CD14-positive monocyte (primary cell): ENCODE results near the gene COPS3. TPM values are rescaled to one million over a fixed set of nuclear protein-coding genes. Genes with fewer than 3 reads are reported as not detected.

Experiments
- DNase-seq, 3 donors: peaks; one replicate each; pipeline ENCODE4 v3.0.0-alpha.2; 2011 to 2022
- H2AFZ ChIP-seq: 2 replicates; pipeline ENCODE4 v1.6.0; 2012; ENCODE audit warnings: mild to moderate bottlenecking, low read depth, low read length, inconsistent platforms; ENCODE audit not compliant: insufficient read depth, poor library complexity, severe bottlenecking
- H3K27ac ChIP-seq, 2 donors: 1 replicate in 1 of 2; 2 replicates in 1 of 2; pipeline ENCODE4 v1.5.1; 2012 to 2013; ENCODE audit warnings: low read length in 2 of 2, control low read depth in 1 of 2, inconsistent platforms in 1 of 2, low read depth in 1 of 2, mild to moderate bottlenecking in 1 of 2
- H3K27me3 ChIP-seq, 2 donors: one replicate each; pipeline versions ENCODE4 v1.6.0 to v1.6.1; 2011 to 2013; ENCODE audit warnings: low read length in 2 of 2; ENCODE audit not compliant: control insufficient read depth in 2 of 2, insufficient read depth in 2 of 2
- H3K36me3 ChIP-seq, 2 donors: replicated peaks in 1 of 2; 1 replicate in 1 of 2; 2 replicates in 1 of 2; pipeline versions ENCODE4 v1.5.1 to v1.6.1; 2012 to 2013; ENCODE audit warnings: low read length in 2 of 2, control low read depth in 1 of 2, inconsistent platforms in 1 of 2, mild to moderate bottlenecking in 1 of 2; ENCODE audit not compliant: insufficient read depth in 2 of 2, control insufficient read depth in 1 of 2
- H3K4me1 ChIP-seq, 2 donors: 1 replicate in 1 of 2; 2 replicates in 1 of 2; pipeline versions ENCODE4 v1.5.1 to v1.6.1; 2012 to 2013; ENCODE audit warnings: low read length in 2 of 2, control low read depth in 1 of 2, inconsistent platforms in 1 of 2, mild to moderate bottlenecking in 1 of 2, moderate library complexity in 1 of 2; ENCODE audit not compliant: insufficient read depth in 2 of 2, control insufficient read depth in 1 of 2
- H3K4me2 ChIP-seq: replicated peaks from 2 replicates; pipeline ENCODE3; 2012; ENCODE audit warnings: low read length, moderate library complexity, mild to moderate bottlenecking; ENCODE audit not compliant: poor library complexity, severe bottlenecking; ENCODE audit errors: extremely low read depth
- H3K4me3 ChIP-seq, 3 experiments: fragments of 200-600 bp in 1 of 3; sonication (generic) in 1 of 3; replicated peaks in 1 of 3; 1 replicate in 2 of 3; 2 replicates in 1 of 3; pipeline ENCODE4 v1.5.1; 2011 to 2013; ENCODE audit warnings: low read length in 3 of 3, mild to moderate bottlenecking in 3 of 3, control low read depth in 2 of 3, low read depth in 2 of 3, inconsistent platforms in 1 of 3, moderate library complexity in 1 of 3
- H3K79me2 ChIP-seq: 2 replicates; pipeline ENCODE4 v1.6.0; 2012; ENCODE audit warnings: mild to moderate bottlenecking, control low read depth, inconsistent platforms, low read length, moderate library complexity; ENCODE audit not compliant: insufficient read depth
- H3K9ac ChIP-seq: 2 replicates; pipeline ENCODE4 v1.6.0; 2017; ENCODE audit warnings: low read length, mild to moderate bottlenecking; ENCODE audit not compliant: insufficient read depth, poor library complexity, severe bottlenecking
- H3K9me3 ChIP-seq, 2 donors: replicated peaks in 1 of 2; 1 replicate in 1 of 2; 2 replicates in 1 of 2; pipeline versions ENCODE4 v1.5.1 to v1.6.1; 2012 to 2013; ENCODE audit warnings: low read length in 2 of 2, control low read depth in 1 of 2; ENCODE audit not compliant: control insufficient read depth in 1 of 2, insufficient read depth in 1 of 2
- H4K20me1 ChIP-seq: 2 replicates; pipeline ENCODE4 v1.6.0; 2012; ENCODE audit warnings: mild to moderate bottlenecking, low read length, control low read depth, moderate library complexity; ENCODE audit not compliant: insufficient read depth
- H3K27ac Mint-ChIP-seq, 7 donors: one replicate each; pipeline ENCODE4 v1.8.0; 2020; ENCODE audit warnings: mild to moderate bottlenecking in 7 of 7, mixed read lengths in 7 of 7, moderate library complexity in 6 of 7, inconsistent platforms in 2 of 7
- H3K27me3 Mint-ChIP-seq, 3 donors: one replicate each; pipeline ENCODE4 v1.8.0; 2021 to 2022; ENCODE audit warnings: low read depth in 3 of 3, mild to moderate bottlenecking in 3 of 3, mixed read lengths in 3 of 3, moderate library complexity in 3 of 3, inconsistent platforms in 1 of 3
- H3K36me3 Mint-ChIP-seq, 2 donors: one replicate each; pipeline ENCODE4 v1.8.0; 2020; ENCODE audit warnings: mixed read lengths in 2 of 2, inconsistent platforms in 1 of 2, mild to moderate bottlenecking in 1 of 2
- H3K4me1 Mint-ChIP-seq: one replicate; pipeline ENCODE4 v1.8.0; 2020; ENCODE audit warnings: mild to moderate bottlenecking, mixed read lengths
- H3K4me3 Mint-ChIP-seq, 2 donors: one replicate each; pipeline ENCODE4 v1.8.0; 2020; ENCODE audit warnings: mild to moderate bottlenecking in 2 of 2, mixed read lengths in 2 of 2, moderate library complexity in 1 of 2
- H3K9me3 Mint-ChIP-seq, 7 donors: one replicate each; pipeline ENCODE4 v1.8.0; 2020 to 2022; ENCODE audit warnings: mixed read lengths in 7 of 7, mild to moderate bottlenecking in 6 of 7, moderate library complexity in 6 of 7, inconsistent platforms in 2 of 7
- WGBS: methylation state at CpG from one replicate; pipeline ENCODE4 v1.1.5; 2013; ENCODE audit warnings: missing lambda C conversion rate; ENCODE audit not compliant: insufficient coverage; 5-methylcytosine and 5-hydroxymethylcytosine counted together
- intact Hi-C, 2 donors: fragments of 100-400 bp; cut with micrococcal nuclease; formaldehyde crosslinking; loops; one replicate each; pipeline versions ENCODE4 v1.15.0 to v1.15.1; 2023
- polyA plus RNA-seq, 3 donors: library from polyadenylated mRNA; depleted of rRNA in 1 of 3; unstranded in 2 of 3; stranded (reverse) in 1 of 3; fragments of 300-500 nt in 2 of 3; fragments of >200 nt in 1 of 3; fragmentation: Illumina TruSeq in 2 of 3; gene quantifications; 1 replicate in 2 of 3; 2 replicates in 1 of 3; pipeline ENCODE4 v1.2.3, GENCODE V29; 2012 to 2021
- TF ChIP-seq, protein P1 (sequence below): fragments of 200-600 bp; IDR thresholded peaks from one replicate; pipeline ENCODE4 v1.8.0; 2022; ENCODE audit warnings: antibody characterized with exemption, mild to moderate bottlenecking

Gene COPS3
- polyA plus RNA-seq, 3 donors: 47.6 to 122 (median 117) TPM

DNA sequence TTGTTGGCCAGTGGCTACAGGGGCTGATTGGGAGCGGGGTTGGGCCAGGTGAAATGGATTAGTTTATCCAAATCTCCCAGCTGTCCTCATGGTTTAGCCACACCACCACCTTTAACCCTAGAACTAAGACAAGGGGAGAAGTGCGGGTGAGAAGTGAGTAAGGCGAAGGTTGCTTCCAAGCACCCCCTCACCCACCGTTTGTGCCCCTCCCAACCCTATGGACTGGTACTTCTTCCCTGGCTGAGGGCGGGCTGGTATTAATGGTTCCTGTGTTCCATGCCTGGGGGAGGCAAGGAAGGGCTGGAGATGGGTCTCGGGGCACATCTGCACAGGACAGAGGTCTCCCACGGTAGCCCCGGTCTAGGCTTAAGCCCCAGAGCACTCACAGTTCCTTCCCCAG lies 47.2 kb upstream of the COPS3 start:
- Mint-ChIP-seq H3K27me3 (peaks cover 0 to 4% (median 2%) of the 10 kb centered on the region in 3 donors), H3K36me3 (peaks cover 7 to 9% of the 10 kb centered on the region in 2 donors), H3K4me3 (no peak overlapping the region), H3K4me1 (no peaks in the 10 kb centered on the region), H3K27ac (no peak overlapping the region), H3K9me3 (no peaks in the 10 kb centered on the region)
- no peaks in the 10 kb centered on the region for H3K9me3 ChIP-seq
- intact Hi-C loops: no loop called here
- no peaks in the 10 kb centered on the region for H4K20me1 ChIP-seq
- no peak for DNase-seq
- no peak overlapping the region for H3K27ac ChIP-seq
- H3K9ac ChIP-seq: no peak overlapping the region
- no peak overlapping the region for H2AFZ ChIP-seq
- no peaks in the 10 kb centered on the region for H3K27me3 ChIP-seq
- H3K4me3 ChIP-seq: no peak overlapping the region
- H3K4me2 ChIP-seq: no peak overlapping the region
- no peaks in the 10 kb centered on the region for H3K36me3 ChIP-seq
- no peaks in the 10 kb centered on the region for H3K79me2 ChIP-seq
- H3K4me1 ChIP-seq: no peaks in the 10 kb centered on the region
- no CpG with 5 or more reads among the region's 8 CpGs for WGBS
- TF ChIP-seq, protein P1, sequence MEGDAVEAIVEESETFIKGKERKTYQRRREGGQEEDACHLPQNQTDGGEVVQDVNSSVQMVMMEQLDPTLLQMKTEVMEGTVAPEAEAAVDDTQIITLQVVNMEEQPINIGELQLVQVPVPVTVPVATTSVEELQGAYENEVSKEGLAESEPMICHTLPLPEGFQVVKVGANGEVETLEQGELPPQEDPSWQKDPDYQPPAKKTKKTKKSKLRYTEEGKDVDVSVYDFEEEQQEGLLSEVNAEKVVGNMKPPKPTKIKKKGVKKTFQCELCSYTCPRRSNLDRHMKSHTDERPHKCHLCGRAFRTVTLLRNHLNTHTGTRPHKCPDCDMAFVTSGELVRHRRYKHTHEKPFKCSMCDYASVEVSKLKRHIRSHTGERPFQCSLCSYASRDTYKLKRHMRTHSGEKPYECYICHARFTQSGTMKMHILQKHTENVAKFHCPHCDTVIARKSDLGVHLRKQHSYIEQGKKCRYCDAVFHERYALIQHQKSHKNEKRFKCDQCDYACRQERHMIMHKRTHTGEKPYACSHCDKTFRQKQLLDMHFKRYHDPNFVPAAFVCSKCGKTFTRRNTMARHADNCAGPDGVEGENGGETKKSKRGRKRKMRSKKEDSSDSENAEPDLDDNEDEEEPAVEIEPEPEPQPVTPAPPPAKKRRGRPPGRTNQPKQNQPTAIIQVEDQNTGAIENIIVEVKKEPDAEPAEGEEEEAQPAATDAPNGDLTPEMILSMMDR: no peak

DNA sequence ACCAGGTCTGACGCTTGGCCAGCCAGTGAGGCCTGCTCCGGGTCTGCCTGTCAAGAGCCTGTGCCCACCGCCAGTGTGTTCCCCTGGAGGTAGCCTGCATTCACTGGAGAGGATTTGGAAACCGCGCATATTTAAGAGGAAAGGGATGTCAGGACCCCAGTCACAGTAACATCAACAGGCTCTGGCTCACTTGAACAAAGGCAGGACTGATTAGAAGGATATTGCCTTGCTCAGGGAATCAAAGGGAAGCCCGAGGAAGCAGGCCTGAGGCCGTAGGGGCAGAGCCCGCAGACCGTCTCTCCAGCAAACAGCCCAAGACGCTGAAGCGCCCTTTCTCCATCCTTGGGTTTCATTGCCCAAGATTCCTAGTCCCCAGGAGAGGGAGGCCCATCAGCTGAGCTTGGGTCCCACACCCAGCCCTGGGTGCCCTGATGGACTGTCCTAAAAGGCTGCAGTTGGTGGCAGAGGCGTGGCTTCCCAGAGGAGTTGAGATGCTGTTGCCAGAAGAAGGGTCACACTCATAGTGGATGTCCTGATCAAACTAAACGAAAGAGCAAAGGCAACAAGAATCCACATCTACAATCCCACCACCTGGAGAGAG lies 45.3 kb upstream of the COPS3 start:
- intact Hi-C loops: no loop called here
- peaks cover 7 to 9% of the 10 kb centered on the region in 2 donors for H3K36me3 Mint-ChIP-seq
- no peaks in the 10 kb centered on the region for H3K9me3 Mint-ChIP-seq
- Histone ChIP-seq H3K27me3 (no peaks in the 10 kb centered on the region), H3K4me3 (no peak overlapping the region), H3K9ac (no peak overlapping the region), H3K36me3 (no peaks in the 10 kb centered on the region), H3K4me2 (no peak overlapping the region), H3K27ac (no peak overlapping the region), H3K4me1 (no peaks in the 10 kb centered on the region), H2AFZ (no peak overlapping the region), H3K9me3 (no peaks in the 10 kb centered on the region), H3K79me2 (no peaks in the 10 kb centered on the region), H4K20me1 (no peaks in the 10 kb centered on the region)
- no peak overlapping the region for H3K27ac Mint-ChIP-seq
- H3K4me3 Mint-ChIP-seq: no peak overlapping the region
- H3K4me1 Mint-ChIP-seq: no peaks in the 10 kb centered on the region
- H3K27me3 Mint-ChIP-seq: peaks cover 0 to 4% (median 0%) of the 10 kb centered on the region in 3 donors
- TF ChIP-seq, protein P1: no peak
- DNase-seq: no peak
- 100% methylated on average over 1 of the region's 13 CpGs for WGBS
